WTC11 (cell line): ENCODE data around the gene ZNF750. TPM values are rescaled to one million over a fixed set of nuclear protein-coding genes. Genes with fewer than 3 reads are reported as not detected.

Experiments
- ATAC-seq: fragments of 200-7000 bp; cut with Tn5 transposase; 2 replicates; pipeline ENCODE4 v1.10.0; 2021; ENCODE audit warnings: mild to moderate bottlenecking, moderate library complexity
- CTCF ChIA-PET: fragments of 300-600 bp; sonication (Branson Sonifier 250); formaldehyde crosslinking; loops from one replicate; lab custom pipeline; 2021; ENCODE audit warnings: antibody characterized with exemption; lab: Charles Lee
- POLR2A ChIA-PET: fragments of 350-600 bp; sonication (Branson Sonifier 250); formaldehyde crosslinking; loops from one replicate; lab custom pipeline; 2021; ENCODE audit warnings: antibody characterized with exemption; lab: Charles Lee
- DNase-seq: peaks from one replicate; pipeline ENCODE4 v3.0.0; 2021; ENCODE audit warnings: low spot score
- H3K27ac Mint-ChIP-seq: 2 replicates; pipeline ENCODE4 v1.8.0; 2021; ENCODE audit warnings: mixed read lengths
- H3K27me3 Mint-ChIP-seq: 2 replicates; pipeline ENCODE4 v1.8.0; 2021; ENCODE audit warnings: low read depth, mild to moderate bottlenecking, moderate library complexity, mixed read lengths
- H3K36me3 Mint-ChIP-seq: 2 replicates; pipeline ENCODE4 v1.8.0; 2021; ENCODE audit warnings: mixed read lengths
- H3K4me1 Mint-ChIP-seq: 2 replicates; pipeline ENCODE4 v1.8.0; 2022; ENCODE audit warnings: mixed read lengths
- H3K4me3 Mint-ChIP-seq: 2 replicates; pipeline ENCODE4 v1.8.0; 2021; ENCODE audit warnings: mild to moderate bottlenecking, moderate library complexity, mixed read lengths
- H3K9me3 Mint-ChIP-seq: 2 replicates; pipeline ENCODE4 v1.8.0; 2021; ENCODE audit warnings: mixed read lengths
- AFF4 ChIP-seq: sonication (generic); formaldehyde crosslinking; IDR thresholded peaks from 2 replicates; pipeline ENCODE4 v1.8.1; 2023; ENCODE audit warnings: mild to moderate bottlenecking, missing genetic modification reagents, borderline replicate concordance
- ATF1 ChIP-seq: sonication (generic); formaldehyde crosslinking; IDR thresholded peaks from 2 replicates; pipeline ENCODE4 v1.8.1; 2023; ENCODE audit warnings: mild to moderate bottlenecking, moderate library complexity, missing genetic modification reagents
- CBFB ChIP-seq: sonication (generic); formaldehyde crosslinking; IDR thresholded peaks from 2 replicates; pipeline ENCODE4 v1.8.1; 2022; ENCODE audit warnings: mild to moderate bottlenecking, low read depth, missing genetic modification reagents
- CREB1 ChIP-seq: sonication (generic); formaldehyde crosslinking; IDR thresholded peaks from 2 replicates; pipeline ENCODE4 v1.8.0; 2023; ENCODE audit warnings: mild to moderate bottlenecking, missing genetic modification reagents
- ESRRA ChIP-seq: sonication (generic); formaldehyde crosslinking; IDR thresholded peaks from 2 replicates; pipeline ENCODE4 v1.8.1; 2022; ENCODE audit warnings: mild to moderate bottlenecking, missing genetic modification reagents, borderline replicate concordance
- GABPB1 ChIP-seq: sonication (generic); formaldehyde crosslinking; IDR thresholded peaks from 2 replicates; pipeline ENCODE4 v1.8.1; 2023; ENCODE audit warnings: mild to moderate bottlenecking, missing genetic modification reagents
- HMGXB4 ChIP-seq: sonication (generic); formaldehyde crosslinking; IDR thresholded peaks from 2 replicates; pipeline ENCODE4 v1.8.1; 2023; ENCODE audit warnings: mild to moderate bottlenecking, moderate library complexity, missing genetic modification reagents
- RORB ChIP-seq: fragments of 250-450 bp; sonication (Bioruptor Pico); IDR thresholded peaks from 2 replicates; pipeline ENCODE4 v1.9.0; 2021; ENCODE audit warnings: mild to moderate bottlenecking
- SMAD3 ChIP-seq: sonication (generic); formaldehyde crosslinking; IDR thresholded peaks from 2 replicates; pipeline ENCODE4 v1.8.0; 2022; ENCODE audit warnings: missing genetic modification reagents, mild to moderate bottlenecking, borderline replicate concordance
- TEAD4 ChIP-seq: sonication (generic); formaldehyde crosslinking; IDR thresholded peaks from 2 replicates; pipeline ENCODE4 v1.8.0; 2022; ENCODE audit warnings: mild to moderate bottlenecking, missing genetic modification reagents
- ZBTB43 ChIP-seq: sonication (generic); formaldehyde crosslinking; IDR thresholded peaks from 2 replicates; pipeline ENCODE4 v1.8.1; 2023; ENCODE audit warnings: mild to moderate bottlenecking, missing genetic modification reagents
- total RNA-seq: library from RNA; stranded (reverse); gene quantifications from 3 replicates; pipeline ENCODE4 v1.2.3, GENCODE V29; 2021
- TF ChIP-seq, protein P1 (sequence below): fragments of 250-450 bp; sonication (Bioruptor Pico); IDR thresholded peaks from 2 replicates; pipeline ENCODE4 v1.9.0; 2021; ENCODE audit warnings: moderate library complexity, mild to moderate bottlenecking, inconsistent platforms, borderline replicate concordance
- TF ChIP-seq, protein P2 (sequence below): sonication (generic); formaldehyde crosslinking; IDR thresholded peaks from 2 replicates; pipeline ENCODE4 v1.8.1; 2022; ENCODE audit warnings: low read depth, missing genetic modification reagents, borderline replicate concordance

Gene ZNF750
- total RNA-seq, 1 experiment from 2014 or later, result 0.04 TPM

DNA sequence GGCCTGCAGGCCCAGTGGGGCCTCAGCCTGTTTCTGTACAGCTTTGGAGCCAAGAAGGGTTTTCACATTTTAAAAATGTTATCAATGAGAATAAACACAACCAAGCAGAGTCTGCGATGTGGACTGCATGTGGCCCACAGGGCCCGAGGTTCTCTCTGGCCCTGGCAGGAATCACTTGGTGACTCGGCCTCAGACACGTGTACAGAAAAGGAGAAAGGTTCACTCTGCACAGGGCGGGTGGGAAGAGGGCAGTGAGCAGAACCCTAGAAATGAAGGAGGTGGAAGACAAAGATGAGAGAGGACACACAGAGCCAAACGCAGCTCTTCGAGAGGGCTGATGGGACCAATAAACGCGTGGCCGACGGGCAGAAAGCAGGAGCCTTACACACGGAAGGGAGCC is 11.6 kb upstream of the ZNF750 start:
- Mint-ChIP-seq H3K9me3 (peaks cover 4% of the 10 kb centered on the region), H3K4me1 (peaks cover 6% of the 10 kb centered on the region; the same call in 1 of the 2 replicates), H3K4me3 (no peak overlapping the region), H3K27ac (no peak overlapping the region; the same call in 1 of the 2 replicates), H3K27me3 (no peaks in the 10 kb centered on the region), H3K36me3 (peaks cover 36% of the 10 kb centered on the region)
- no peak for ATAC-seq
- ChIA-PET POLR2A (no interaction called here), CTCF (no interaction called here)
- TF ChIP-seq, protein P1, sequence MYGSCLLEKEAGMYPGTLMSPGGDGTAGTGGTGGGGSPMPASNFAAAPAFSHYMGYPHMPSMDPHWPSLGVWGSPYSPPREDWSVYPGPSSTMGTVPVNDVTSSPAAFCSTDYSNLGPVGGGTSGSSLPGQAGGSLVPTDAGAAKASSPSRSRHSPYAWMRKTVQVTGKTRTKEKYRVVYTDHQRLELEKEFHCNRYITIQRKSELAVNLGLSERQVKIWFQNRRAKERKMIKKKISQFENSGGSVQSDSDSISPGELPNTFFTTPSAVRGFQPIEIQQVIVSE (CRISPR knock-in tag), result no peak
- TF ChIP-seq CBFB (CRISPR knock-in tag) (no peak), ATF1 (CRISPR knock-in tag) (no peak), RORB (CRISPR knock-in tag) (no peak), GABPB1 (CRISPR knock-in tag) (no peak), AFF4 (CRISPR knock-in tag) (no peak), CREB1 (CRISPR knock-in tag) (no peak)
- TF ChIP-seq, protein P2, sequence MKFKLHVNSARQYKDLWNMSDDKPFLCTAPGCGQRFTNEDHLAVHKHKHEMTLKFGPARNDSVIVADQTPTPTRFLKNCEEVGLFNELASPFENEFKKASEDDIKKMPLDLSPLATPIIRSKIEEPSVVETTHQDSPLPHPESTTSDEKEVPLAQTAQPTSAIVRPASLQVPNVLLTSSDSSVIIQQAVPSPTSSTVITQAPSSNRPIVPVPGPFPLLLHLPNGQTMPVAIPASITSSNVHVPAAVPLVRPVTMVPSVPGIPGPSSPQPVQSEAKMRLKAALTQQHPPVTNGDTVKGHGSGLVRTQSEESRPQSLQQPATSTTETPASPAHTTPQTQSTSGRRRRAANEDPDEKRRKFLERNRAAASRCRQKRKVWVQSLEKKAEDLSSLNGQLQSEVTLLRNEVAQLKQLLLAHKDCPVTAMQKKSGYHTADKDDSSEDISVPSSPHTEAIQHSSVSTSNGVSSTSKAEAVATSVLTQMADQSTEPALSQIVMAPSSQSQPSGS, result no peak
- DNase-seq, result no peak

DNA sequence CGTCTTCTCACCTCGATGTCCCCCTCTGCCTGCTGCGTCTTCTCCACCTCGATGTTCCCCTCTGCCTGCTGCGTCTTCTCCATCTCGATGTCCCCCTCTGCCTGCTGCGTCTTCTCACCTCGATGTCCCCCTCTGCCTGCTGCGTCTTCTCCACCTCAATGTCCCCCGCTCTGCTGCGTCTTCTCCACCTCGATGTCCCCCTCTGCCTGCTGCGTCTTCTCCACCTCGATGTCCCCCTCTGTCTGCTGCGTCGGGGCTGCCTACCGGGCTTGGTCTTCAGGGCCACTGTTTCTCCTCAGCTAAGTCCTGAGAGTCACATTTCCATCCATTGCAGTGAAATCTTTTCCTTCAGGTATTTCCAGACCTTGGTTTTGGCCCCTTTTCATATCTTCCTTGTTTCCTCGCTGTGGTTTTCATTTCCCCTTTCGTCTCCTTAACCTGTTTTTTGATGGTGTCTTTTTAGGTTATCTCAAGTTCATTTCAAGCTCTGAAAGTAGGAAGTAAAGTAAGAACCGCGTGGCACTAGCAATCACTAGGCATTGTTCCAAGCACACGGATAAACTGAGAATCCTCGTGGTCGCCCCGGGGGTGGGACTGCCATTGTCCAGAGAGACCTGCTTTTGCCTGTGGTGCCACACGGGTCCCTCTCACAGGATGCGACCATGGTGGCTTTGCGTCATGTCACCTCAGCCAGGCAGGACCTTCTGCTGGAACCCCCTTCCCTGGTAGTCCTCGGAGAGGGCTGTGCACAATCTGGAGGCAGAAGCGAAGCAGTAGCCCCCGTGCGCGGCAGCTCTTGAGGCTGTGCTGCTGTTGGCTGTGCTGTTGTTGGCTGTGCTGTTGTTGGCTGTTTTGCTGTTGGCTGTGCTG is 9.5 kb upstream of the ZNF750 start:
- H3K27ac Mint-ChIP-seq, result peak overlapping the region; percentile 79
- H3K4me3 Mint-ChIP-seq, result no peak overlapping the region

DNA sequence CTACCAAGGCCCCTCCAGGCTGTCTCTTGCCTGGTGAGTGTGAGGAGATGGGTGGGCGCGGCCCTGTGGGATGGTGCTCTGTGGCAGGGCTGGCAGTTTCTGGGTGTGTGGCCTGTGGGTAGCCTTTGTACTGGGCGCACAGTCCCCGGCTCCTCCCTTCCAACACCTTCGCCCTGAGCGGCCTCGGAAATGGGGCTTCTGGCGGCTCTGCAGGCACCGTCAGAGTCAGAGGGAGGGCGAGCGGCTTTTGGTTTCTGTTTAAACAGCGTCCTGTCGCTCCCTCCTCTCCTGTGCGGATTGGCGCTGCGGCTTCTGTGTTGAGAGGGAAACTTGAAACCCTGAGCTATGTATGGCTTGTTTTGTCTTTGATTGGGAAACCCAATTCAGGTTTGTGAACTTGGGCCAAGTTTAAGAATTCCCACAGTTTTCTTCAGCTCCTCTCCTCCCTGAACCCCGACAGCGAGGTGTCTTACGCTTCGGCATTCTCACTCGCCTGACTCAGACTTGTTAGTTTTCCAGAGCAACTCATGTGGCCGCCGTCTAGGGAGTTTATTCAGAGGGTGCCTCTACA is 8.3 kb upstream of the ZNF750 start:
- H3K27ac Mint-ChIP-seq, result peak overlapping the region; percentile 83; the same call in 1 of the 2 replicates
- peaks cover 22% of the 10 kb centered on the region for H3K36me3 Mint-ChIP-seq
- DNase-seq (no peak), ATAC-seq (peak; percentile 53)
- POLR2A ChIA-PET, result no interaction called here
- H3K4me1 Mint-ChIP-seq, result peaks cover 8% of the 10 kb centered on the region
- no peak for TF ChIP-seq TEAD4 (CRISPR knock-in tag)
- no peak for TF ChIP-seq ZBTB43 (CRISPR knock-in tag)
- H3K9me3 Mint-ChIP-seq, result peaks cover 4% of the 10 kb centered on the region
- CTCF ChIA-PET, result no interaction called here
- H3K27me3 Mint-ChIP-seq, result no peaks in the 10 kb centered on the region
- H3K4me3 Mint-ChIP-seq, result no peak overlapping the region

More for the DNA sequence above, 9.5 kb upstream of the ZNF750 start:
- no peak for DNase-seq
- CTCF ChIA-PET, result no interaction called here
- Mint-ChIP-seq H3K4me1 (peaks cover 9% of the 10 kb centered on the region; the same call in 1 of the 2 replicates), H3K27me3 (no peaks in the 10 kb centered on the region), H3K36me3 (peaks cover 30% of the 10 kb centered on the region), H3K9me3 (peaks cover 4% of the 10 kb centered on the region)
- TF ChIP-seq SMAD3 (CRISPR knock-in tag) (no peak), HMGXB4 (CRISPR knock-in tag) (no peak), ESRRA (CRISPR knock-in tag) (no peak)
- POLR2A ChIA-PET, result no interaction called here
- ATAC-seq, result no peak
